ENCODE data around the gene APOBEC3H.

DNA sequence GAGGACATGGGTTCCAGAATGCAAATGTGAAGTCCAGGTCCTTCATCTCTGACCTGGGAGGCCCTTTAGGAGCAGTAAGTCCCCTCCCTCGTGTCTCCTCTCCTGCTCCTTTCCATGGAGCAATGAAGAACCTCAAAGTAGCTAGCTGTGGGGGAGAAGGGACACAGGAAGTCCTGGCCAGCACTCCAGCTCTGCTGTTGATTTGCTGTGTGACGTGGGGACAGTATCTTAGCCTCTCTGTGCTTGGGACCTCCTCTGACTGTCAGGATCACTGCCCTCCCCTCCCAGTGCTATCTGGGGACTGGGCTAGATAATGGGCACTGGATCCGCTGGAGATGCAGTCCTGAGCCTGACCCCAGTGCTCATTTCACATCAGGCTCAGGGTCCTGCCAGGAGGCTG lies 1.1 kb upstream of the APOBEC3H start:
- no peak for TF ChIP-seq POLR2AphosphoS5 (IDR thresholded peaks at IDR 0.05)
- TF ChIP-seq, protein P1, sequence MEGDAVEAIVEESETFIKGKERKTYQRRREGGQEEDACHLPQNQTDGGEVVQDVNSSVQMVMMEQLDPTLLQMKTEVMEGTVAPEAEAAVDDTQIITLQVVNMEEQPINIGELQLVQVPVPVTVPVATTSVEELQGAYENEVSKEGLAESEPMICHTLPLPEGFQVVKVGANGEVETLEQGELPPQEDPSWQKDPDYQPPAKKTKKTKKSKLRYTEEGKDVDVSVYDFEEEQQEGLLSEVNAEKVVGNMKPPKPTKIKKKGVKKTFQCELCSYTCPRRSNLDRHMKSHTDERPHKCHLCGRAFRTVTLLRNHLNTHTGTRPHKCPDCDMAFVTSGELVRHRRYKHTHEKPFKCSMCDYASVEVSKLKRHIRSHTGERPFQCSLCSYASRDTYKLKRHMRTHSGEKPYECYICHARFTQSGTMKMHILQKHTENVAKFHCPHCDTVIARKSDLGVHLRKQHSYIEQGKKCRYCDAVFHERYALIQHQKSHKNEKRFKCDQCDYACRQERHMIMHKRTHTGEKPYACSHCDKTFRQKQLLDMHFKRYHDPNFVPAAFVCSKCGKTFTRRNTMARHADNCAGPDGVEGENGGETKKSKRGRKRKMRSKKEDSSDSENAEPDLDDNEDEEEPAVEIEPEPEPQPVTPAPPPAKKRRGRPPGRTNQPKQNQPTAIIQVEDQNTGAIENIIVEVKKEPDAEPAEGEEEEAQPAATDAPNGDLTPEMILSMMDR (IDR thresholded peaks at IDR 0.05): no peak
- no peak for TF ChIP-seq POLR2A (IDR thresholded peaks at IDR 0.05)
